ENCODE results near the gene SPATA21. TPM values are rescaled to one million over a fixed set of nuclear protein-coding genes. Genes with fewer than 3 reads are reported as not detected.
A peak's percentile ranks its signal among the peaks of the same experiment; 100 is the strongest.
"Not testable (repeated sequence)": the region's sequence is repeated elsewhere in the genome, so short reads cannot be mapped to it uniquely, and the experiment has no call there.

The SPATA21 gene
- total and polyA plus RNA-seq, 7 experiments from 2014 or later: not detected

DNA sequence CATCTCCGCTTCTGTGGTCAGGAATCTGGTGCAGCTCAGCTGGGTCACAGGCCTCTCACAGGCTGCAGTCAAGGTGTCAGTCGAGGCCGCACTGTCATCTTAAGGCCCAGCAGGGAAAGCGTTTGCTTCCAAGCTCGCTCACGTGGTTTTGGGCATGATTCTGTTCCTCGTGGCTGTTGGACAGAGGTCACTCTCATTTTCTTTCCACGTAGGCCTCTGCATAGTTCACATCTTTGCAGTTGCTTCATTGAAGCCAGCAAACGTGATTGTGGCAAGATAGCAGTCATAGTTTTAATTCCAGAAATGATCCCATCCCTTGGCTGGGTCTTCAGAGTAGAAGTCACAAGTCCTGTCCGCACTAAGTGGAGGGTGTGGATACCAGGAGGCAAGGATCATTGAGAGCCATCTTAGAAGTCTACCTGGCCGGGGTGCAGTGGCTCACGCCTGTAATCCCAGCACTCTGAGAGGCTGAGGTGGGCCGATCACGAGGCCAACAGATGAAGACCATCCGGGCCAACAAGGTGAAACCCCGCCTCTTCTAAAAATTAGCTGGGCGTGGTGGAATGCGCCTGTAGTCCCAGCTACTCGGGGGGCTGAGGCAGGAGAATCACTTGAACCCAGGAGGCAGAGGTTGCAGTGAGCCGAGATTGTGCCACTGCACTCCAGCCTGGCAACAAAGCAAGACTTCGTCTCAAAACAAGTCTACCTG, 27.8 kb upstream of the SPATA21 start:
- Histone ChIP-seq H3K27me3 (ENCODE audit: control insufficient read depth in 2 of 2, insufficient read depth in 2 of 2, low read length in 2 of 2) (no peaks in the 10 kb centered on the region), H3K36me3 (ENCODE audit: control insufficient read depth in 2 of 3, insufficient read depth in 3 of 3, low read length in 3 of 3) (peaks cover 0 to 37% (median 3%) of the 10 kb centered on the region in 3 experiments), H3K4me3 (ENCODE audit: low read length) (no peak overlapping the region), H3K9me3 (ENCODE audit: control insufficient read depth in 2 of 3, low read length in 3 of 3) (no peaks in the 10 kb centered on the region), H3K4me1 (ENCODE audit: control insufficient read depth in 2 of 2, insufficient read depth in 2 of 2, low read length in 2 of 2) (no peaks in the 10 kb centered on the region), H3K27ac (ENCODE audit: low read depth, low read length) (no peak overlapping the region)
- ChIA-PET CTCF (no interaction called here), POLR2A (no interaction called here)
- Mint-ChIP-seq H3K4me3 (no peak overlapping the region), H3K27ac (peak overlapping the region in 1 of 9 donors; percentile 12), H3K27me3 (no peaks in the 10 kb centered on the region), H3K9me3 (peaks cover 0 to 2% (median 0%) of the 10 kb centered on the region in 11 donors), H3K36me3 (peaks cover 4 to 28% (median 17%) of the 10 kb centered on the region in 5 donors), H3K4me1 (peaks cover 6 to 41% (median 11%) of the 10 kb centered on the region in 7 donors)
- ATAC-seq (no peak), DNase-seq (no peak)
- intact Hi-C loops (cut with micrococcal nuclease): no loop called here

DNA sequence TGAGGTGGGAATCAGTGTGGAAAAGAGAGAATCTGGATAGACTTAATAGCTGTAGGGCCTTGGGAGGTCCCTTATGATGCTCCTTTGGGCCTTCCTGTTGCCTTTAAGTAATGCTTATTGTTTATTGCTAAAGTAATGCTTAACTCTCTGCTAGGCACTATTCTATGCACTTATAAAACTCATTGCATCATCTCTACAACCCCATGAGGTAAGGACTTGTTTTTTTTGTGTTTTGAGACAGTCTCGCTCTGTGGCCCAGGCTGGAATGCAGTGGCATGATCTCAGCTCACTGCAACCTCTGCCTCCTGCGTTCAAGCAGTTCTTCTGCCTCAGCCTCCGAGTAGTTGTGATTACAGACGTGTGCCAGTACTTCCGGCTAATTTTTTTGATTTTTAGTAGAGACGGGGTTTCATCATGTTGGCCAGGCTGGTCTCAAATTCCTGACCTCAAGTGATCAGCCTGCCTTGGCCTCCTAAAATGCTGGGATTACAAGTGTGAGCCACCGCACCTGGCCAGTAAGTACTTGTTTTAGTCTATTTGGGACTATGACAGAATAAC, 25.6 kb upstream of the SPATA21 start:
- Mint-ChIP-seq H3K36me3 (peaks cover 4 to 38% (median 22%) of the 10 kb centered on the region in 5 donors), H3K9me3 (peaks cover 0 to 2% (median 0%) of the 10 kb centered on the region in 11 donors), H3K4me1 (peaks cover 4 to 26% (median 6%) of the 10 kb centered on the region in 7 donors), H3K4me3 (no peak overlapping the region), H3K27ac (peak overlapping the region in 3 of 9 donors; percentile 7 to 47 (median 15)), H3K27me3 (no peaks in the 10 kb centered on the region)
- H3K27me3 ChIP-seq (ENCODE audit: control insufficient read depth in 2 of 2, insufficient read depth in 2 of 2, low read length in 2 of 2): no peaks in the 10 kb centered on the region
- no peaks in the 10 kb centered on the region for H3K9me3 ChIP-seq (ENCODE audit: control insufficient read depth in 2 of 3, low read length in 3 of 3)
- CTCF ChIA-PET: no interaction called here
- H3K4me3 ChIP-seq (ENCODE audit: low read length): no peak overlapping the region
- H3K4me1 ChIP-seq (ENCODE audit: control insufficient read depth in 2 of 2, insufficient read depth in 2 of 2, low read length in 2 of 2): no peaks in the 10 kb centered on the region
- DNase-seq (no peak), ATAC-seq (no peak)
- POLR2A ChIA-PET: interaction anchor here (1.1 kb wide), 1 partner anchor 13 kb away, joined by 5 read pairs; no protein-coding TSS in a partner anchor
- H3K36me3 ChIP-seq (ENCODE audit: control insufficient read depth in 2 of 3, insufficient read depth in 3 of 3, low read length in 3 of 3): peaks cover 10 to 54% (median 10%) of the 10 kb centered on the region in 3 experiments
- H3K27ac ChIP-seq (ENCODE audit: low read depth, low read length): no peak overlapping the region
- intact Hi-C loops (cut with micrococcal nuclease): no loop called here

DNA sequence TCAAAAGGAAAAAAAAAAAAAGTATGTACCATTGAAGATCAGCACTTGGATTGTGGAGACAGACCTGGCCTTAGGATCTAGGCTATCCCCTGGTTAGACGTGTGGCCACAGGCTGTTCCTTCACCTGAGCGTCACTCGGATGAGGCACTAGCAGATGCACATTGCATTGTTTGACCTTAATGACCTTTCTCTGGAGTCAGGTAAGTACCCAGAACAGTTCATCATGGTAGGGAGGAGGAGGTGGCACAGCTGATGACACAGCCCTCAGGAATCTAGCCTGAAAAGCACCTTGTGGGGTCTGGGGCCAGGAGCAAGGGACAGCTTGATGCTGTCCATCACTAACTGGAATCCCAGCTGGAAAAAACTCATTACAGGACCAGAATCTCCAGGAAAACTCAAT, 24.5 kb upstream of the SPATA21 start:
- H3K36me3 ChIP-seq (ENCODE audit: control insufficient read depth in 2 of 3, insufficient read depth in 3 of 3, low read length in 3 of 3): peaks cover 10 to 65% (median 10%) of the 10 kb centered on the region in 3 experiments
- DNase-seq (no peak), ATAC-seq (no peak)
- H3K4me3 ChIP-seq (ENCODE audit: low read length): no peak overlapping the region
- Mint-ChIP-seq H3K36me3 (peaks cover 4 to 39% (median 19%) of the 10 kb centered on the region in 5 donors), H3K27me3 (no peaks in the 10 kb centered on the region), H3K27ac (peak overlapping the region in 8 of 9 donors; percentile 2 to 61 (median 44)), H3K4me1 (peaks cover 0 to 18% (median 6%) of the 10 kb centered on the region in 7 donors), H3K4me3 (no peak overlapping the region), H3K9me3 (peaks cover 0 to 2% (median 0%) of the 10 kb centered on the region in 11 donors)
- POLR2A ChIA-PET: interaction anchor here (1.2 kb wide), 1 partner anchor 627 kb away, joined by 3 read pairs; no protein-coding TSS in a partner anchor
- H3K27me3 ChIP-seq (ENCODE audit: control insufficient read depth in 2 of 2, insufficient read depth in 2 of 2, low read length in 2 of 2): no peaks in the 10 kb centered on the region
- CTCF ChIA-PET: no interaction called here
- H3K27ac ChIP-seq (ENCODE audit: low read depth, low read length): no peak overlapping the region
- intact Hi-C loops (cut with micrococcal nuclease): no loop called here
- no peaks in the 10 kb centered on the region for H3K9me3 ChIP-seq (ENCODE audit: control insufficient read depth in 2 of 3, low read length in 3 of 3)
- H3K4me1 ChIP-seq (ENCODE audit: control insufficient read depth in 2 of 2, insufficient read depth in 2 of 2, low read length in 2 of 2): no peaks in the 10 kb centered on the region

GRCh38 chr1:16459352-16459925, 22.2 kb upstream of the SPATA21 start:
- Mint-ChIP-seq H3K36me3 (peaks cover 4 to 45% (median 25%) of the 10 kb centered on the region in 5 donors), H3K27ac (peak overlapping the region in 1 of 9 donors; percentile 5), H3K9me3 (no peaks in the 10 kb centered on the region), H3K4me1 (peaks cover 0 to 12% (median 5%) of the 10 kb centered on the region in 7 donors), H3K4me3 (no peak overlapping the region), H3K27me3 (no peaks in the 10 kb centered on the region)
- ChIA-PET CTCF (no interaction called here), POLR2A (interaction anchor here (1.3 to 1.5 kb wide), 2 partner anchors 9 to 19 kb away, joined by 3 read pairs; partner anchors contain the start of gene NECAP2)
- no peak for ATAC-seq
- Histone ChIP-seq H3K27ac (ENCODE audit: low read depth, low read length) (no peak overlapping the region), H3K27me3 (ENCODE audit: control insufficient read depth in 2 of 2, insufficient read depth in 2 of 2, low read length in 2 of 2) (no peaks in the 10 kb centered on the region), H3K36me3 (ENCODE audit: control insufficient read depth in 2 of 3, insufficient read depth in 3 of 3, low read length in 3 of 3) (peaks cover 14 to 87% (median 15%) of the 10 kb centered on the region in 3 experiments), H3K4me3 (ENCODE audit: low read length) (no peak overlapping the region), H3K4me1 (ENCODE audit: control insufficient read depth in 2 of 2, insufficient read depth in 2 of 2, low read length in 2 of 2) (no peaks in the 10 kb centered on the region), H3K9me3 (ENCODE audit: control insufficient read depth in 2 of 3, low read length in 3 of 3) (no peaks in the 10 kb centered on the region)
- DNase-seq: no peak
- intact Hi-C loops (cut with micrococcal nuclease): no loop called here

- peaks cover 0 to 12% (median 5%) of the 10 kb centered on the region in 7 donors for H3K4me1 Mint-ChIP-seq
- intact Hi-C loops (cut with micrococcal nuclease): no loop called here
- CTCF ChIA-PET: no interaction called here
Measured at GRCh38 chr1:16458831-16459230, 21.6 kb upstream of the SPATA21 start.

DNA sequence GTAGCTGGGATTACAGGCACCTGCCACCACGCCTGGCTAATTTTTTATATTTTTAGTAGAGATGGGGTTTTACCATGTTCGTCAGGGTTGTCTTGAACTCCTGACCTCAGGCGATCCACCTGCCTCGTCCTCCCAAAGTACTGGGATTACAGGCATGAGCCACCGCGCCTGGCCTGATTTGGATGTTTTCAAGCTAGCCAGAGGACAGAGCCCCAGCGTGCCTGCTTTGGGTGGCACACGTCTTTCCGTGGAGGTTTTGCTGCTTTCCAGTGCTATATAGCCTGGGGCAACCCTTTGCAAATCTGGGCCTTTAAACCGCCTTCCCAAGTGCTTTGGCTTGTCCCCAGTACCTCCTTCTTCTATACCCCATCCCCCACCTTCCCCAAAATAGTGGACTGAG, 18.9 kb upstream of the SPATA21 start:
- H3K4me3 Mint-ChIP-seq; H3K9me3 Mint-ChIP-seq; ATAC-seq; DNase-seq; H3K27me3 ChIP-seq (ENCODE audit: control insufficient read depth in 2 of 2, insufficient read depth in 2 of 2, low read length in 2 of 2); H3K4me1 ChIP-seq (ENCODE audit: control insufficient read depth in 2 of 2, insufficient read depth in 2 of 2, low read length in 2 of 2); H3K27me3 Mint-ChIP-seq; H3K9me3 ChIP-seq (ENCODE audit: control insufficient read depth in 2 of 3, low read length in 3 of 3); CTCF ChIA-PET; intact Hi-C loops (cut with micrococcal nuclease); H3K27ac ChIP-seq (ENCODE audit: low read depth, low read length); H3K4me3 ChIP-seq (ENCODE audit: low read length): not testable (repeated sequence)
- POLR2A ChIA-PET: interaction anchor here (0.6 kb wide), 1 partner anchor 31 kb away, joined by 3 read pairs; no protein-coding TSS in a partner anchor
- peaks cover 6 to 40% (median 30%) of the 10 kb centered on the region in 5 donors for H3K36me3 Mint-ChIP-seq
- H3K4me1 Mint-ChIP-seq: peaks cover 6 to 19% (median 10%) of the 10 kb centered on the region in 7 donors
- peak overlapping the region in 2 of 9 donors; percentile 17 to 52 for H3K27ac Mint-ChIP-seq
- H3K36me3 ChIP-seq (ENCODE audit: control insufficient read depth in 2 of 3, insufficient read depth in 3 of 3, low read length in 3 of 3): peaks cover 15 to 92% (median 17%) of the 10 kb centered on the region in 3 experiments

More at GRCh38 chr1:16458831-16459230, 21.6 kb upstream of the SPATA21 start:
- Mint-ChIP-seq H3K4me3 (no peak overlapping the region), H3K9me3 (no peaks in the 10 kb centered on the region), H3K27ac (peak overlapping the region in 3 of 9 donors; percentile 5 to 32 (median 28)), H3K27me3 (no peaks in the 10 kb centered on the region), H3K36me3 (peaks cover 4 to 45% (median 25%) of the 10 kb centered on the region in 5 donors)
- ATAC-seq (no peak), DNase-seq (no peak)
- H3K4me1 ChIP-seq (ENCODE audit: control insufficient read depth in 2 of 2, insufficient read depth in 2 of 2, low read length in 2 of 2): no peaks in the 10 kb centered on the region
- H3K27me3 ChIP-seq (ENCODE audit: control insufficient read depth in 2 of 2, insufficient read depth in 2 of 2, low read length in 2 of 2): no peaks in the 10 kb centered on the region
- POLR2A ChIA-PET: interaction anchor here (1.3 kb wide), 1 partner anchor 9 kb away, joined by 3 read pairs; no protein-coding TSS in a partner anchor
- H3K36me3 ChIP-seq (ENCODE audit: control insufficient read depth in 2 of 3, insufficient read depth in 3 of 3, low read length in 3 of 3): peaks cover 14 to 84% (median 15%) of the 10 kb centered on the region in 3 experiments
- H3K9me3 ChIP-seq (ENCODE audit: control insufficient read depth in 2 of 3, low read length in 3 of 3): no peaks in the 10 kb centered on the region
- no peak overlapping the region for H3K27ac ChIP-seq (ENCODE audit: low read depth, low read length)
- no peak overlapping the region for H3K4me3 ChIP-seq (ENCODE audit: low read length)

All from naive thymus-derived CD4-positive, alpha-beta T cell (primary cell).